ENCODE results near the gene FCN1. TPM values are rescaled to one million over a fixed set of nuclear protein-coding genes. Genes with fewer than 3 reads are reported as not detected.
A peak's percentile ranks its signal among the peaks of the same experiment; 100 is the strongest.

Gene FCN1
- total RNA-seq, 4 donors from 2014 or later = 1.3 to 26.0 (median 1.8) TPM

DNA sequence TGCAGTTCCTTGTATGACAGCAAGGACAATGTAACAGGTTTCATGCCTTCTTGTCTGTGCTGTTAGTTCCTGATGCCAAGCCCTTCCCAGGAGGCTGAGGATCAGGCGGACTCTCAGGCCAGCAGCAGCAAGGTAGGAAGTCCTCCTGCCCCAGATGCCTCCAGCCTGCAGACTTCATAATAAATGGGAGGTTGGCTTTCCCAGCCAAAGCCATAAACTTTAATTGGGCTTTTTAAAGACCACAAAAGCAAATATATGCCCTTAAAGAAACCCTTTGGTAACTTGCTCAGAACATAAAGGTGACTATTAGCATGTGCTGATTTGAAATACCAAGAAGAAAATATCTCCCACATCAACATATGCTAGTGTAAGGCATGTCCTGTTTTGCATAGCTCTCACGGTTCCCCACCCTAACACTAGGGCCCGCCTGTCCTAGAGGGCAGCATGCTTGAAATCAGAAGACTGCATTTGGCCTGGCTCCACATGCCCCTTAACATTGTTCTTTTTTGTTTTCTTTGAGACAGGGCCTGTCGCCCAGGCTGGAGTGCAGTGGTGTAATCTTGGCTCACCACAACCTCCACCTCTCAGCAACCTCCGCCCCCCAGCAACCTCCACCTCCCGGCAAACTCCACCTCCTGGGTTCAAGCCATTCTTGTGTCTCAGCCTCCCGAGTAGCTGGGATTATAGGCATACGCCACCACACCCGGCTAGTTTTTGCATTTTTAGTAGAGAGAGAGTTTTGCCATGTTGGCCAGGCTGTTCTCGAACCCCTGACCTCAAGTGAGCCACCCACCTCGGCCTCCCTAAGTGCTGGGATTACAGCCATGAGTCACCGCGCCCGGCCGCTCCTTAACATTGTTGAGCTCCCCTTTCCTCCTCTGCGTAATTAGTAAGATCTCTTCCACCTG, 44.6 kb upstream of the FCN1 start:
- peaks cover 0 to 76% (median 0%) of the 10 kb centered on the region in 4 donors for H3K27me3 ChIP-seq
- peaks cover 0 to 6% (median under 1%) of the 10 kb centered on the region in 4 donors for H3K4me1 ChIP-seq
- 76% methylated on average over 16 of the region's 16 CpGs for WGBS
- intact Hi-C loops (cut with DNase I) = no loop called here
- no peak for TF ChIP-seq POLR2A (IDR thresholded peaks at IDR 0.05; ENCODE audit: low read depth)
- TF ChIP-seq, protein P1, sequence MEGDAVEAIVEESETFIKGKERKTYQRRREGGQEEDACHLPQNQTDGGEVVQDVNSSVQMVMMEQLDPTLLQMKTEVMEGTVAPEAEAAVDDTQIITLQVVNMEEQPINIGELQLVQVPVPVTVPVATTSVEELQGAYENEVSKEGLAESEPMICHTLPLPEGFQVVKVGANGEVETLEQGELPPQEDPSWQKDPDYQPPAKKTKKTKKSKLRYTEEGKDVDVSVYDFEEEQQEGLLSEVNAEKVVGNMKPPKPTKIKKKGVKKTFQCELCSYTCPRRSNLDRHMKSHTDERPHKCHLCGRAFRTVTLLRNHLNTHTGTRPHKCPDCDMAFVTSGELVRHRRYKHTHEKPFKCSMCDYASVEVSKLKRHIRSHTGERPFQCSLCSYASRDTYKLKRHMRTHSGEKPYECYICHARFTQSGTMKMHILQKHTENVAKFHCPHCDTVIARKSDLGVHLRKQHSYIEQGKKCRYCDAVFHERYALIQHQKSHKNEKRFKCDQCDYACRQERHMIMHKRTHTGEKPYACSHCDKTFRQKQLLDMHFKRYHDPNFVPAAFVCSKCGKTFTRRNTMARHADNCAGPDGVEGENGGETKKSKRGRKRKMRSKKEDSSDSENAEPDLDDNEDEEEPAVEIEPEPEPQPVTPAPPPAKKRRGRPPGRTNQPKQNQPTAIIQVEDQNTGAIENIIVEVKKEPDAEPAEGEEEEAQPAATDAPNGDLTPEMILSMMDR (IDR thresholded peaks at IDR 0.05) = no peak
- no peak for TF ChIP-seq POLR2AphosphoS5 (IDR thresholded peaks at IDR 0.05)
- no peak for TF ChIP-seq EP300 (IDR thresholded peaks at IDR 0.05)
- DNase-seq (ENCODE audit: extremely low spot score) = no peak
- peak overlapping the region in 1 of 4 donors; percentile 13 for H3K27ac ChIP-seq (replicated peaks in 1 of 4)
- H3K9me3 ChIP-seq = peaks cover 0 to 4% (median 0%) of the 10 kb centered on the region in 4 donors
- no peak overlapping the region for H3K4me3 ChIP-seq
- no peaks in the 10 kb centered on the region for H3K36me3 ChIP-seq

DNA sequence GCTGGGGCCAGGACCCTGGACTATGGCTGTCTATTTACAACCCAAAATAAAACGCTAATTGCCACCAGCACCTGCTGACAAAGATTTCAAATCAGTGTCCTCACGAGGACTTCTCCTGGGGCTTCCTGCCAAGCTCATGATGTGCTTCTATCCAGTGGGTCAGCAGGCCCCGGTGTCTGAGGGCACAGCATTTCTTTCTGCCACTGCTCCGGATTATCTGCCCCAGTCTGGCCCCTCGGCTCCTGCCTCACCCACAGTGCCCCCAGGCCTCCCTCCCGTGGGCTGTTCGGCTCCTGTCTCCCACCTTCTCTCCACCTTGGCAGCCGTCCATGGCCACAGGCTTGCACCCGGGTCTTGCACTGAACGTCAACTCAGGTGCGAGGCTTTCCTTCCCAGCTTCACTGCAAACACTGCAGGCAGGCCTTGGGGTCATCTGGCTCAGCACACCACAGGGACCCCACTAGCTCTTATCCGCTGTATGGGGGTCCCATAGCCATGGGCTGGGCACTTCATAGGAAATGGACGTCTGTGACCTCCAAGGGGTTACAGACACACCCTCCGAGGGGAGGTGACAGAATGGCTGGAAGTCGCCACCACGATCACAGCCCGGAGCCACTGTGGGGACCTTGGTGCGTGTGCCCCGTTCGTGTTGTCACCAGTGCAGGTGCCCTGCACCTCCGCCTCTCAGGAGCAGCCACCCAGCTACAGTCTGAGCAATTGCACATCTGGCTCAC, 43.8 kb upstream of the FCN1 start:
- H3K27me3 ChIP-seq = peaks cover 0 to 68% (median 0%) of the 10 kb centered on the region in 4 donors
- H3K36me3 ChIP-seq = no peaks in the 10 kb centered on the region
- peaks cover 0 to 6% (median 0%) of the 10 kb centered on the region in 4 donors for H3K4me1 ChIP-seq
- H3K9me3 ChIP-seq = peaks cover 0 to 4% (median 0%) of the 10 kb centered on the region in 4 donors
- H3K27ac ChIP-seq (replicated peaks in 1 of 4) = no peak overlapping the region
- intact Hi-C loops (cut with DNase I) = no loop called here
- TF ChIP-seq EP300 (IDR thresholded peaks at IDR 0.05) (no peak), POLR2AphosphoS5 (IDR thresholded peaks at IDR 0.05) (no peak), POLR2A (IDR thresholded peaks at IDR 0.05; ENCODE audit: low read depth) (no peak)
- TF ChIP-seq, protein P1 (IDR thresholded peaks at IDR 0.05) = no peak
- no peak overlapping the region for H3K4me3 ChIP-seq
- 75% methylated on average over 19 of the region's 21 CpGs for WGBS
- no peak for DNase-seq (ENCODE audit: extremely low spot score)

DNA sequence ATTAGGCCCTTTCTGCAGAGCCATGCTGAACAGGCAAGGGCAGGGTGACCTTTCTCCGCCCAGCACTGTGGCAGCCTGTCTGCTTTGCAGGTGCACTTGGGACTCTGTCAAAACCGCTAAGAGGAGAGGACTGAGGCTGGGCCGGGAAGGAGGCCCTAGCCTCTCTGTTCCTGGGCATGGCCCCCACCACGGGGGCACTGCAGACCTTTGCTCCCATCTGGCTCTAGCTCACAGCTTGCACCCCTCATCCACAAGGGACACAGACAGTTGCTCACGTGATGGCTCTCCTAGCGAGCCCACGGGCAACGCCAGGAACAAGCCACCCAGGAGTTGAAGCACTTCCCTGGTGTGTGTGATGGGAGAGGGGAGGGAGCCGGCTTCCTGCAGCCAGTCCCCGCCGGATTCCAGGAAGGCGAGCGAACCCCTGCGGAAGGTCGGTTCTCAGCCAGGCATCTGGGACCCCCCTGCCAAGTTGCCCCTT, 43.0 kb upstream of the FCN1 start:
- no peak for DNase-seq (ENCODE audit: extremely low spot score)
- TF ChIP-seq POLR2A (IDR thresholded peaks at IDR 0.05; ENCODE audit: low read depth) (no peak), POLR2AphosphoS5 (IDR thresholded peaks at IDR 0.05) (no peak), EP300 (IDR thresholded peaks at IDR 0.05) (no peak)
- TF ChIP-seq, protein P1 (IDR thresholded peaks at IDR 0.05) = no peak
- 80% methylated on average over 11 of the region's 15 CpGs for WGBS
- no peaks in the 10 kb centered on the region for H3K36me3 ChIP-seq
- peaks cover 0 to 62% (median 0%) of the 10 kb centered on the region in 4 donors for H3K27me3 ChIP-seq
- H3K4me1 ChIP-seq = peaks cover 0 to 6% (median 0%) of the 10 kb centered on the region in 4 donors
- no peak overlapping the region for H3K27ac ChIP-seq (replicated peaks in 1 of 4)
- intact Hi-C loops (cut with DNase I) = no loop called here
- peaks cover 0 to 4% (median 0%) of the 10 kb centered on the region in 4 donors for H3K9me3 ChIP-seq
- H3K4me3 ChIP-seq = no peak overlapping the region

DNA sequence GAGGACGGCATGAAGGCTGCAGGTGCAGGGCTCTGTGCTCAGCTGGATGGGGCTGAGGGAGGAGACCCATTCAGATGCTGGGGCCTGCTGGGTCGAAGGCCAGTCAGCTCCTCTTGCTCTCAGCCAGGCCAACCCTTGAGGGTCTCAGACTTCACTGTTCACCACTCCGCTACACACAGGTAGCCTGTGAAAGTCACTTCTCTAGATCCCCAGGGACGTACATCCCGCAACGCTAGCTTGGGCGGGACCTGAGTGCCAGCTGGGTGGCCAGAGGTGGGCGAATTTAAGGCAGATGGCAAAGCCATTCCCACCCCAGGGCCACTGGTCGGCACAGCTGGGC, 42.2 kb upstream of the FCN1 start:
- Histone ChIP-seq H3K9me3 (peaks cover 0 to 4% (median 0%) of the 10 kb centered on the region in 4 donors), H3K36me3 (no peaks in the 10 kb centered on the region), H3K4me1 (peaks cover 0 to 6% (median 0%) of the 10 kb centered on the region in 4 donors), H3K27me3 (peaks cover 0 to 61% (median 0%) of the 10 kb centered on the region in 4 donors), H3K4me3 (no peak overlapping the region), H3K27ac (replicated peaks in 1 of 4) (no peak overlapping the region)
- TF ChIP-seq POLR2AphosphoS5 (IDR thresholded peaks at IDR 0.05) = no peak
- no peak for TF ChIP-seq EP300 (IDR thresholded peaks at IDR 0.05)
- TF ChIP-seq, protein P1 (IDR thresholded peaks at IDR 0.05) = no peak
- no peak for TF ChIP-seq POLR2A (IDR thresholded peaks at IDR 0.05; ENCODE audit: low read depth)
- intact Hi-C loops (cut with DNase I) = no loop called here
- DNase-seq (ENCODE audit: extremely low spot score) = no peak
- WGBS = 92% methylated on average over 5 of the region's 9 CpGs

All from esophagus muscularis mucosa (tissue), 4 donors.